ENCODE data around the gene SLC35C1.

The SLC35C1 gene

GRCh38 chr11:45799562-45799961, 5.4 kb upstream of the SLC35C1 start:
- H3K27ac ChIP-seq, result no peak overlapping the region
- TF ChIP-seq, protein P1, sequence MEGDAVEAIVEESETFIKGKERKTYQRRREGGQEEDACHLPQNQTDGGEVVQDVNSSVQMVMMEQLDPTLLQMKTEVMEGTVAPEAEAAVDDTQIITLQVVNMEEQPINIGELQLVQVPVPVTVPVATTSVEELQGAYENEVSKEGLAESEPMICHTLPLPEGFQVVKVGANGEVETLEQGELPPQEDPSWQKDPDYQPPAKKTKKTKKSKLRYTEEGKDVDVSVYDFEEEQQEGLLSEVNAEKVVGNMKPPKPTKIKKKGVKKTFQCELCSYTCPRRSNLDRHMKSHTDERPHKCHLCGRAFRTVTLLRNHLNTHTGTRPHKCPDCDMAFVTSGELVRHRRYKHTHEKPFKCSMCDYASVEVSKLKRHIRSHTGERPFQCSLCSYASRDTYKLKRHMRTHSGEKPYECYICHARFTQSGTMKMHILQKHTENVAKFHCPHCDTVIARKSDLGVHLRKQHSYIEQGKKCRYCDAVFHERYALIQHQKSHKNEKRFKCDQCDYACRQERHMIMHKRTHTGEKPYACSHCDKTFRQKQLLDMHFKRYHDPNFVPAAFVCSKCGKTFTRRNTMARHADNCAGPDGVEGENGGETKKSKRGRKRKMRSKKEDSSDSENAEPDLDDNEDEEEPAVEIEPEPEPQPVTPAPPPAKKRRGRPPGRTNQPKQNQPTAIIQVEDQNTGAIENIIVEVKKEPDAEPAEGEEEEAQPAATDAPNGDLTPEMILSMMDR (IDR thresholded peaks at IDR 0.05), result no peak
- DNase-seq (ENCODE audit: low spot score), result no peak
- H3K4me3 ChIP-seq, result no peak overlapping the region

DNA sequence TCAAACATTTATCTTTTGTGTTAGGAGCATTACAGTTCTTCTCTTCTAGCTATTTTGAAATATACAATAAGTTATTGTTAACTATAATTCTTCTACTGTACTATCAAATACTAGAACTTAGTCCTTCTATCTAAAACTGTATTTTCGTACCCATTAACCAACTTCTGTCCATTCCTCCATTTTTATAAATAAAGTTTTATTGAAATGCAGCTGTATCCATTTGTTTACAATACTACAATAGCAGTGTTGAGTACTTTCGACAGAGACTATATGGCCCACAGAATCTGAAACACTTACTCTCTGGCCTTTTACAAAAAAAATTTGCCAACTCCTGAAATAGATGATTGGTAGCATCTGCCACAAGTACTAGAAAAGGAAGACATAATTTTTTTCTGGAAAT, 4.7 kb upstream of the SLC35C1 start:
- TF ChIP-seq, protein P1 (IDR thresholded peaks at IDR 0.05), result no peak
- no peak overlapping the region for H3K4me3 ChIP-seq
- H3K27ac ChIP-seq, result no peak overlapping the region
- no peak for DNase-seq (ENCODE audit: low spot score)

GRCh38 chr11:45801723-45802315, 3.1 kb upstream of the SLC35C1 start:
- no peak for DNase-seq (ENCODE audit: low spot score)
- Histone ChIP-seq H3K27ac (no peak overlapping the region), H3K4me3 (no peak overlapping the region)
- TF ChIP-seq, protein P1 (IDR thresholded peaks at IDR 0.05), result no peak

GRCh38 chr11:45802531-45803317, 2.2 kb upstream of the SLC35C1 start:
- DNase-seq (ENCODE audit: low spot score), result no peak
- no peak overlapping the region for H3K4me3 ChIP-seq
- TF ChIP-seq, protein P1 (IDR thresholded peaks at IDR 0.05), result no peak
- H3K27ac ChIP-seq, result no peak overlapping the region

- TF ChIP-seq, protein P1 (IDR thresholded peaks at IDR 0.05), result no peak
- Histone ChIP-seq H3K27ac (peak overlapping the region; percentile 69 to 90), H3K4me3 (peak overlapping the region; percentile 82)
- peak; percentile 90 for DNase-seq (ENCODE audit: low spot score)
Observed at GRCh38 chr11:45803971-45804760, 783 bp upstream of the SLC35C1 start.

GRCh38 chr11:45805305-45806071, 539 bp downstream of the SLC35C1 start:
- Histone ChIP-seq H3K4me3 (peak overlapping the region; percentile 82), H3K27ac (peak overlapping the region; percentile 69 to 90)
- TF ChIP-seq, protein P1 (IDR thresholded peaks at IDR 0.05), result no peak
- DNase-seq (ENCODE audit: low spot score), result no peak

Measured in coronary artery (tissue), 2 donors.